Gastrocnemius medialis (tissue), 4 donors: ENCODE measurements around the gene TMEM41A. TPM values are rescaled to one million over a fixed set of nuclear protein-coding genes. Genes with fewer than 3 reads are reported as not detected.

ENCODE experiments used
- ATAC-seq, 2 donors: fragments of 150-250 bp; one replicate each; pipeline ENCODE4 v1.9.1; 2016
- DNase-seq, 2 donors: peaks; one replicate each; pipeline ENCODE4 v3.0.0-alpha.2; 2019
- H3K27ac ChIP-seq, 4 donors: fragments of 200-600 bp; sonication (generic); 1 replicate in 1 of 4; 2 replicates in 3 of 4; pipeline ENCODE4 v1.5.1; 2016 to 2018; ENCODE audit warnings: mild to moderate bottlenecking in 2 of 4, moderate library complexity in 1 of 4
- H3K27me3 ChIP-seq, 3 donors: fragments of 200-600 bp; sonication (generic) in 2 of 3; 1 replicate in 1 of 3; 2 replicates in 2 of 3; pipeline versions ENCODE4 v1.5.1 to v1.6.0; 2016 to 2019; ENCODE audit warnings: mild to moderate bottlenecking in 1 of 3, moderate library complexity in 1 of 3
- H3K36me3 ChIP-seq, 2 donors: fragments of 200-600 bp; sonication (generic) in 1 of 2; one replicate each; pipeline ENCODE4 v1.5.1; 2017 to 2018
- H3K4me1 ChIP-seq, 2 donors: fragments of 200-600 bp; sonication (generic) in 1 of 2; one replicate each; pipeline ENCODE4 v1.5.1; 2016 to 2017; ENCODE audit warnings: mild to moderate bottlenecking in 2 of 2
- H3K4me3 ChIP-seq, 4 donors: fragments of 200-600 bp; sonication (generic) in 3 of 4; 1 replicate in 1 of 4; 2 replicates in 3 of 4; pipeline ENCODE4 v1.5.1; 2016 to 2019; ENCODE audit warnings: mild to moderate bottlenecking in 2 of 4
- H3K9me3 ChIP-seq, 3 donors: fragments of 200-600 bp; sonication (generic) in 2 of 3; 1 replicate in 1 of 3; 2 replicates in 2 of 3; pipeline ENCODE4 v1.5.1; 2016 to 2019
- POLR2A ChIP-seq, 2 donors: fragments of 450-650 bp; IDR thresholded peaks; one replicate each; pipeline ENCODE4 v1.6.1; 2017; ENCODE audit warnings: antibody characterized with exemption in 2 of 2, mild to moderate bottlenecking in 2 of 2, moderate library complexity in 2 of 2
- in situ Hi-C, 4 donors: fragments of 200-750 bp; cut with MboI; loops; one replicate each; pipeline versions ENCODE4 v1.15.0 to v1.8.0; 2017; ENCODE audit warnings: low sequenced_read_pairs in 4 of 4
- intact Hi-C: fragments of 100-400 bp; cut with DNase I; formaldehyde crosslinking; loops from one replicate; pipeline ENCODE4 v1.15.1; 2023; ENCODE audit warnings: low total_unique reads
- total RNA-seq, 4 donors: library from RNA; depleted of rRNA; stranded (reverse); fragments of >200 nt; gene quantifications; one replicate each; pipeline versions ENCODE4 v1.1.0 to v1.2.3, GENCODE V29; 2016
- TF ChIP-seq, protein P1 (sequence below), 5 experiments: fragments of 450-650 bp in 3 of 5; fragments of 200-600 bp in 2 of 5; sonication (generic) in 2 of 5; IDR thresholded peaks in 4 of 5; conservative IDR thresholded peaks in 1 of 5; 1 replicate in 4 of 5; 2 replicates in 1 of 5; pipeline ENCODE4 v1.5.1; 2016 to 2019; ENCODE audit warnings: antibody characterized with exemption in 5 of 5, mild to moderate bottlenecking in 3 of 5, moderate library complexity in 3 of 5

TMEM41A gene
- total RNA-seq, 4 donors from 2014 or later, result 4.8 to 11.5 (median 6.5) TPM

DNA sequence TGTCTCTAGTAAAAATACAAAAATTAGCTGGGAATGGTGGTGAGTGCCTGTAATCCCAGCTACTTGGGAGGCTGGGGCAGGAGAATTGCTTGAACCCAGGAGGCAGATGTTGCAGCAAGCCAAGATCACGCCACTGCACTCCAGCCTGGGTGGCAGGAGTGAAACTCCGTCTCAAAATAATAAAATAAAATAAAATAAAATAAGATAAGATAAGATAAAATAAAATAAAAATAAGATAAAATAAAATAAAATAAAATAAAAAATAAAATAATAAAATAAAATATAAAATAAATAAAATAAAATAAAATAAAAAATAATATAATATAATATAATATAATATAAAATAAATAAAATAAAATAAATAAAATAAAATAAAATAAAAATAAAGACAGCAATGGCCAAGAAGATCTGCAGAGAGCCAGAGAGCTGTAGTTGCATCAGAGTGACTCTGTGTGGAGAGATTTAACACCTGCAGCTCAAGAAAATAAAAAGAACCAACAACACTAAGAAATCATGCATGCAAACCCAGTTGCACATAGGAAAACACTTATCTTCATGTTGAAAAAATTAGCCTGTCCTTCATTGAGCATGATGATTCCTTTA is 27.6 kb upstream of the TMEM41A start:
- in situ Hi-C loops, result no loop called here
- no peak overlapping the region for H3K27ac ChIP-seq

GRCh38 chr3:185521349-185522138 is 22.7 kb upstream of the TMEM41A start:
- intact Hi-C loops, result no loop called here
- no peak for DNase-seq

More for the DNA sequence above, 27.6 kb upstream of the TMEM41A start:
- Histone ChIP-seq H3K27me3 (peaks cover 0 to 5% (median 4%) of the 10 kb centered on the region in 3 donors), H3K9me3 (no peaks in the 10 kb centered on the region), H3K4me1 (no peaks in the 10 kb centered on the region), H3K4me3 (no peak overlapping the region), H3K36me3 (no peaks in the 10 kb centered on the region)
- TF ChIP-seq, protein P1, sequence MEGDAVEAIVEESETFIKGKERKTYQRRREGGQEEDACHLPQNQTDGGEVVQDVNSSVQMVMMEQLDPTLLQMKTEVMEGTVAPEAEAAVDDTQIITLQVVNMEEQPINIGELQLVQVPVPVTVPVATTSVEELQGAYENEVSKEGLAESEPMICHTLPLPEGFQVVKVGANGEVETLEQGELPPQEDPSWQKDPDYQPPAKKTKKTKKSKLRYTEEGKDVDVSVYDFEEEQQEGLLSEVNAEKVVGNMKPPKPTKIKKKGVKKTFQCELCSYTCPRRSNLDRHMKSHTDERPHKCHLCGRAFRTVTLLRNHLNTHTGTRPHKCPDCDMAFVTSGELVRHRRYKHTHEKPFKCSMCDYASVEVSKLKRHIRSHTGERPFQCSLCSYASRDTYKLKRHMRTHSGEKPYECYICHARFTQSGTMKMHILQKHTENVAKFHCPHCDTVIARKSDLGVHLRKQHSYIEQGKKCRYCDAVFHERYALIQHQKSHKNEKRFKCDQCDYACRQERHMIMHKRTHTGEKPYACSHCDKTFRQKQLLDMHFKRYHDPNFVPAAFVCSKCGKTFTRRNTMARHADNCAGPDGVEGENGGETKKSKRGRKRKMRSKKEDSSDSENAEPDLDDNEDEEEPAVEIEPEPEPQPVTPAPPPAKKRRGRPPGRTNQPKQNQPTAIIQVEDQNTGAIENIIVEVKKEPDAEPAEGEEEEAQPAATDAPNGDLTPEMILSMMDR (IDR thresholded peaks at IDR 0.05 in 4 of 5, conservative IDR thresholded peaks at IDR 0.05 in 1 of 5), result no peak
- no peak for TF ChIP-seq POLR2A (IDR thresholded peaks at IDR 0.05)
- no peak for ATAC-seq
- intact Hi-C loops, result no loop called here
- no peak for DNase-seq

GRCh38 chr3:185519021-185519420 is 20.2 kb upstream of the TMEM41A start:
- H3K27ac ChIP-seq, result no peak overlapping the region
- H3K36me3 ChIP-seq, result no peaks in the 10 kb centered on the region
- TF ChIP-seq, protein P1 (IDR thresholded peaks at IDR 0.05 in 4 of 5, conservative IDR thresholded peaks at IDR 0.05 in 1 of 5), result no peak
- no peak for TF ChIP-seq POLR2A (IDR thresholded peaks at IDR 0.05)
- in situ Hi-C loops, result no loop called here
- no peaks in the 10 kb centered on the region for H3K4me1 ChIP-seq
- H3K4me3 ChIP-seq, result no peak overlapping the region
- intact Hi-C loops, result no loop called here
- DNase-seq, result no peak
- H3K9me3 ChIP-seq, result no peaks in the 10 kb centered on the region
- no peaks in the 10 kb centered on the region for H3K27me3 ChIP-seq
- no peak for ATAC-seq

More at GRCh38 chr3:185521349-185522138, 22.7 kb upstream of the TMEM41A start:
- TF ChIP-seq, protein P1 (IDR thresholded peaks at IDR 0.05 in 4 of 5, conservative IDR thresholded peaks at IDR 0.05 in 1 of 5), result no peak
- Histone ChIP-seq H3K36me3 (no peaks in the 10 kb centered on the region), H3K4me3 (no peak overlapping the region), H3K27ac (no peak overlapping the region), H3K4me1 (no peaks in the 10 kb centered on the region), H3K9me3 (no peaks in the 10 kb centered on the region), H3K27me3 (peaks cover 0 to 5% (median 4%) of the 10 kb centered on the region in 3 donors)
- ATAC-seq, result no peak
- in situ Hi-C loops, result no loop called here

GRCh38 chr3:185517387-185518130 is 18.7 kb upstream of the TMEM41A start:
- Histone ChIP-seq H3K27ac (no peak overlapping the region), H3K4me3 (no peak overlapping the region), H3K4me1 (no peaks in the 10 kb centered on the region), H3K9me3 (no peaks in the 10 kb centered on the region), H3K27me3 (no peaks in the 10 kb centered on the region), H3K36me3 (no peaks in the 10 kb centered on the region)
- TF ChIP-seq POLR2A (IDR thresholded peaks at IDR 0.05), result no peak
- TF ChIP-seq, protein P1 (IDR thresholded peaks at IDR 0.05 in 4 of 5, conservative IDR thresholded peaks at IDR 0.05 in 1 of 5), result no peak
- DNase-seq, result no peak
- intact Hi-C loops (no loop called here), in situ Hi-C loops (no loop called here)
- ATAC-seq, result no peak
